Measurements from ENCODE around the gene CORO2B. TPM values are rescaled to one million over a fixed set of nuclear protein-coding genes. Genes with fewer than 3 reads are reported as not detected.
A peak's percentile ranks its signal among the peaks of the same experiment; 100 is the strongest.

CORO2B gene
- total RNA-seq, 2 donors from 2014 or later: not detected

DNA sequence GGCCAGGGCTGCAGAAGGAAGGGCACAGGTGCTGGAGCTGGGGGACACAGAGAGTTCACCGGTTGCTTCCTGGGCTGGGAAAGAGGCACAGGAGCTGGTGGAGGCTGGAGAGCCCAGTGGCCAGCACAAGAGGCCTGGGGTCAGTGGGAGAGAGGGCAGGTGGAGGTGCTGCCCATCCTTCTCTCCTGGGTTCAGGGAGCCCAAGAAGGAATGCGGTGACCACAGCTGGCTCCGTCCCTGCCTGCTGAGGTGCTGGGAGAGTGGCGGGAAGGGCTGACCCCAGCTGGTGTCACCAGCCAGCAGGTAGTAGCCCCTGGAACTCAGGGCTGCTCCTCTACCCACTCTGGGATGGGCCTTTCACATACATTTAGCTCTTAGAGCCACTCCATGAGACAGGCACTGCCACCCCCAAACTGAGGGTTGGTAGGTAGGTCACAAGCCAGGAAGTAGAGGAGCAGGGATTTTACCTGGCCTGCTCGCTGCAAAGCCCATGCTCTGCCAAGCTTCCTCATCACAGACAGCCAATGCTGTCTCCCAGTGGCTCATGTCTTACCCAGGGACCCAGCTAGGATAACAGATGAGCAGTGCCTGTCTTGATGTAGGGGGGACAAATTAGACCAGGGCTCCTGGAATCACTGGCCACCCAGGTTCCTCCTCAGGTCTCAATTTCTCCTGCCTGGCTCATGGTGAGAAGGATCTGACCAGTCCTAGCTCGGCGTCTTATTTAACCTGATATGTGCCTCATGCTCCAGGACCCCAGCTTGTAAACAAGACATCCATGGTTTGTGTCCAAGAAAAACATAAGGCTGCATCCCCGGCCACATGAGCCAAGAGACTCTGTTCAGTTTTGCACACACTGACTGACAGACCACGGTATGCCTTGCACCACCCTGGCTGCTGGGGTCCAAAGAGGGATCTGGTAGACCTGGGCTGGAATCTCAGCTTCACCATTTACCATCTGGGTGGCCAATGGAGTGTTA lies 119.2 kb downstream of the CORO2B start:
- H3K4me3 Mint-ChIP-seq: no peak overlapping the region

DNA sequence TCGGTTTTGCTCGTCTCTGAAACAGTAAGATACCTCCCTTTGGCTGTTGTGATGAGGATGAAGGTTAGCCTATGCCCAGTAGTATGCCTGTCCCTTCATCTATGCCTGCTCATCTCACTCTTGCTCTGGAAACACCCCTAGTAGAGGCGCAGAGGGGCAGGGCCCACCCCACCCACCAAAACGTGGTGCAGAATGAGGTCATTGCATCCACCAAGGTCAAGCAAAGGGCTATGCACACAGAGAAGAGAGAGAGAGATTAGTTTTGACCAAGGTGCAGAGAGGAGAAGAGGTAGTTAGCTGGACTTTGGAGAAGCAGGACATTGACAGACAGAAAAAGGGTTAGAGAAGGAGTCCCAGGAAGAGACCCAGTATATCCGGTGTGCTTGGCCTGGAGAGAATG lies 119.9 kb downstream of the CORO2B start:
- H3K4me3 Mint-ChIP-seq: no peak overlapping the region
- ATAC-seq (no peak), DNase-seq (ENCODE audit: low spot score) (no peak)
- no peaks in the 10 kb centered on the region for H3K9me3 Mint-ChIP-seq
- H3K4me1 Mint-ChIP-seq (ENCODE audit: low read depth in 2 of 2): no peaks in the 10 kb centered on the region
- no peaks in the 10 kb centered on the region for H3K36me3 Mint-ChIP-seq
- peaks cover 0 to 6% of the 10 kb centered on the region in 2 donors for H3K27me3 Mint-ChIP-seq
- H3K27ac Mint-ChIP-seq: no peak overlapping the region

More for the DNA sequence above, 119.2 kb downstream of the CORO2B start:
- Mint-ChIP-seq H3K36me3 (no peaks in the 10 kb centered on the region), H3K27ac (no peak overlapping the region), H3K9me3 (no peaks in the 10 kb centered on the region), H3K27me3 (peaks cover 4 to 7% of the 10 kb centered on the region in 2 donors), H3K4me1 (ENCODE audit: low read depth in 2 of 2) (peaks cover 2 to 3% of the 10 kb centered on the region in 2 donors)
- ATAC-seq (peak in 1 of 2 donors; percentile 30), DNase-seq (ENCODE audit: low spot score) (no peak)

DNA sequence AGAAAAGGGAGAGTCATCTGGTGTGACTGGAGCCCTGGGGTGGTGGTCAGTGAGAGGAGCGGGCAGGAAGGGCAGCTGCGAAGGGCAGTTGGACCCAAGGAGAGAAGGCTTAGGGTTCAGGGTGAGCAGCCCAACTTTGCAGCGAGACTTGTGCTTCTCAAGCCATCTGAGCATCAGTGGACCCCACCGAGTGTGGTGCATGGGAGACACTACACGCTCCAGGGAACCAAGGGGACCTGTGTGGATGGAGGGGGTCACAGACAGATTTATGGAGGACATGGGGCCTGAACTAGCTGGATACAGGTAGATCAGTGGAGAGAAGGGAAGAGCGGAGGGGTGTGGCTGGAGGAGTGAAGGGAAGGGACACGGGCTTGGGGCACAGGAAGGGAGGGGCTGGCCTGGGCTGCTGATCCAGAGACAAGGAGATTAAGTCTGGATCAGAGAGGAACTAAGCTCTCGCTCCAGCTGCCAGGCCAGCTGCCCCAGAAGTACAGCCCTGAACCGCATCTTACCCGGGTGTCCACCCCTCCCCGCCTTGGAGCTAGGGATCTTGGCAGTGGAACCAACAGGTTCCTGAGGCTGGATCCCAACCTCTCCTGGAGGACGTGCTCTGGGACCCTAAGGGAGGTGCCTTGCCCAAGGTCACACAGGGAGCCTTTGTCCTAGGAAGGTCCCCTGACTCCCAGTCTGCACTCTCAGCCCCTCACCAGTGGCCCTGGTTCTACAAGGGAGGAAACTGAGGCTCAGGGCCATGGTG lies 120.5 kb downstream of the CORO2B start:
- no peak for ATAC-seq
- DNase-seq (ENCODE audit: low spot score): no peak
- H3K4me3 Mint-ChIP-seq: no peak overlapping the region
- H3K9me3 Mint-ChIP-seq: no peaks in the 10 kb centered on the region
- H3K27ac Mint-ChIP-seq: no peak overlapping the region
- H3K36me3 Mint-ChIP-seq: no peaks in the 10 kb centered on the region
- H3K4me1 Mint-ChIP-seq (ENCODE audit: low read depth in 2 of 2): no peaks in the 10 kb centered on the region
- peaks cover 0 to 6% of the 10 kb centered on the region in 2 donors for H3K27me3 Mint-ChIP-seq

DNA sequence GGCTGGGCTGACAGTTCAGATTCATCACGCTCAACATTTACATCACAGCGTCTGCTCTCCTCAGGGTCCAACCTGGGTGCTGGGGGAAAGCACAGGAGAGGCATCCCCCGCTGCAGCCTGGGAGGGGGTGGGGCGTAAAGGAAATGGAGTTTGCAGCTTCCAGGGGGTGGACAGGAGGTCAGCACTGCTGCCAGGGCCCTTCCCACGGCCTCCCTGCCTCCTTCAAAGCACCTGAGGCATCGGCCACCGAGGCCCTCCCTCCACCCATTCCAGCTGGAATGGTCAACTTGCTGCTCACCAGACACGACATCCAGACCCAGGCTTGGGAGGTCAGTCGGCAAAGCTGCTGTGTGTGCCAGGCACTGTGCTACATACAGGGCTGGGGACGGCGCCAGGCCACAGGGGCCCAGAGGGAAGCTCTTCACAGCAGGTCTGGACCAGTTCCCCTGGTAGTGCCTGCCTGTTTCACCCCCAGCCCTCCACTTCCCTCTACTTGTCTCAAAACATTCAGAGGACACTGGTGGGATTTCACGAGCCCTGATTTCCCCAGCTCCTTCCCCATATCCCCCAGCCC lies 121.2 kb downstream of the CORO2B start:
- H3K27me3 Mint-ChIP-seq: peaks cover 0 to 6% of the 10 kb centered on the region in 2 donors
- H3K9me3 Mint-ChIP-seq: no peaks in the 10 kb centered on the region
- ATAC-seq (no peak), DNase-seq (ENCODE audit: low spot score) (no peak)
- H3K27ac Mint-ChIP-seq: no peak overlapping the region
- H3K4me1 Mint-ChIP-seq (ENCODE audit: low read depth in 2 of 2): no peaks in the 10 kb centered on the region
- no peaks in the 10 kb centered on the region for H3K36me3 Mint-ChIP-seq
- H3K4me3 Mint-ChIP-seq: no peak overlapping the region

DNA sequence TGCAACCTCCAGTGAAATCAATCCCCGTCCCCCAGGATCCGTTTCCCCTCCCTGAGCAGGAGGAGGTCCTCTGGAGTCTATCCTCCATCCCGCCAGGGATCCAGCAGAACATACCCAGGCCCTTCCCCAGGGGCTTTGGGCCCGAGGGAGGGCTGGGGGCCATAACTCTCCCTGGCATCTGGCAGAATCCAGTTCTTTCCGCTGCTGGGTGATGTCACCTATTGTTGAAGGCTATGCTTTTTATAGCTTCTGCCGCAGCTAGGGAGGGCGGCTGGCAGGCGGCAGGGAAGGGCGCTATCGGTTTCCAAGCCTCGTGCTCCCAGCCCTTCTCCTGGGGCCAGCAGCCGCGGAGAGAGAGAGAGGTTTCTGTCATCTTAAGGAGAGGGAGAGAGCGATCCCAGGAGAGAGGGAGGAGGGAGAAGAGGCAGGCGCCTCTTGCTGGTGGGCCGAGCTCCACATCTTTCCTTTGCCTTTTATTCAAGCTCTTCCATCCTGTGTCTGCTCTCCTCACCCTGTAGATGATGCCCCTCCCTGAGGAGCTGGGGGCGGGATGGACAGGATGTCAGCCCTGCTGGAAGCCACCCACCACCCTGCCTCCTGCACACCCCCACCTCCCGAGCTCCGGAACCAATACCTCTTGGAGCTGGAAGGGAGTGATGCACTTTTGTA lies 121.8 kb downstream of the CORO2B start:
- ATAC-seq (no peak), DNase-seq (ENCODE audit: low spot score) (no peak)
- H3K4me1 Mint-ChIP-seq (ENCODE audit: low read depth in 2 of 2): no peaks in the 10 kb centered on the region
- no peak overlapping the region for H3K4me3 Mint-ChIP-seq
- peaks cover 0 to 6% of the 10 kb centered on the region in 2 donors for H3K27me3 Mint-ChIP-seq
- no peaks in the 10 kb centered on the region for H3K9me3 Mint-ChIP-seq
- H3K27ac Mint-ChIP-seq: no peak overlapping the region
- no peaks in the 10 kb centered on the region for H3K36me3 Mint-ChIP-seq

DNA sequence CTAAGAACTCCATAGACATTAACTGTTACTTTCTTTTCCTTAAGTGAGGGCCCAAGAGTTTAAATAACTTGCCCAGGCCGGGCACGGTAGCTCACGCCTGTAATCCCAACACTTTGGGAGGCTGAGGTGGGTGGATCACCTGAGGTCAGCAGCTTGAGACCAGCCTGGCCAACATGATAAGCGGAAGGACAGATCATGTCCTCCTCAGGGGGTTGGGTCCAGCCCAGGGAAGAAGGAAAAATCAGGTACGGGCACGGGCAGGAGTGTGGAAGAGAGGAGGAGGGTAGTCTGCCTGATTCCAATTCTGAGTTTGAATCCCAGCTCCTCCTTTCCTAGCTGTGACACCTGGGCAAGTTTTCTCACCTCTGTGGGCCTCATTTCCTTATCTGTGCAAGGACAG lies 123.1 kb downstream of the CORO2B start:
- no peak for ATAC-seq
- H3K27me3 Mint-ChIP-seq: peaks cover 7 to 11% of the 10 kb centered on the region in 2 donors
- no peaks in the 10 kb centered on the region for H3K9me3 Mint-ChIP-seq
- no peaks in the 10 kb centered on the region for H3K36me3 Mint-ChIP-seq
- no peak overlapping the region for H3K27ac Mint-ChIP-seq
- no peak overlapping the region for H3K4me3 Mint-ChIP-seq
- DNase-seq (ENCODE audit: low spot score): no peak
- no peaks in the 10 kb centered on the region for H3K4me1 Mint-ChIP-seq (ENCODE audit: low read depth in 2 of 2)

DNA sequence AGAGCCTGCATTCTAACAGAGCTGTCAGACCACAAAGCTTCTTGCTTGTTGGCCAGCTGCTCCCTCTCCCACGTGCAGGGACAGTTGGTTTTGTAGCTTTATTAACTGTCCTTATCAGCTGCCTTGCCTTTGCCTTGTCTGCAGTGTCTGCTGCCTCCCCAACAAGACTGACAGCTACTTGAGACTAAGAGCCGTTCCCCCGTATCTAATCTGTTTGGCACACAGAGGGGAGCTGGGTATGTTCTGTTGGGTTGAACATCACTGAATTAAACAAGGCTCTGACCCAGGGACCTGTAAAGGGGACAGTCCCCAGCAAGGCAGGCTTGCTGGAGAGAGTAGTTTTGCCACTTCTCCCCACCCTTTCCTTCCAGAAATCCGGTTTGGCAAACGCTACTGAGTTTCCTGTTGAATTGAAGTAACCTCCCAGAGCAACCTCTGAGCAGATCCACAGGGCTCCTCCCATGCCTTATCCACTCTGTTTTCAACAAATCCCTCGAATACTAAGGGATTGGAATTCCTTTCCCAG lies 125.8 kb downstream of the CORO2B start:
- Mint-ChIP-seq H3K27me3 (peaks cover 6 to 14% of the 10 kb centered on the region in 2 donors), H3K4me1 (ENCODE audit: low read depth in 2 of 2) (no peaks in the 10 kb centered on the region), H3K36me3 (no peaks in the 10 kb centered on the region), H3K4me3 (no peak overlapping the region), H3K27ac (no peak overlapping the region), H3K9me3 (no peaks in the 10 kb centered on the region)
- ATAC-seq: no peak
- DNase-seq (ENCODE audit: low spot score): no peak

DNA sequence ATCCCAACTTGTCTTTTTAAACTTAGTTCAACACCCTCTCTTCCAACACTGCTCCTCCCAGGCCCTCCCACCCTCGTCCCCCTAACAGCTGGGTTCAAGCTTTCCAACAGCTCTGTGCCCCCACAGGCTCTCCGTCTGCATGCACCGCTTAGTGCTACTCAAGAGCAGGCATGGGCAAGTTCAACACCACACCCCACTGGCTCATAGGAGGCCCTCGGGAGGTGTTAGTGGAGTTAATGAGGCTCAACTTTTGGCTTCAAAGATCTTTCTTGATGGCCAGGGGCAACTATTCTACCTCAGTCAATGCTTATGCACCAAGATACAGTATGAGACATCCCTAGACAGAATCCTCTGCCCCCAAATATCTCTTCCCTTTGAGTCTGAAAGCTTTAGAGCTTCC lies 127.5 kb downstream of the CORO2B start:
- Mint-ChIP-seq H3K27me3 (peaks cover 6 to 14% of the 10 kb centered on the region in 2 donors), H3K4me3 (no peak overlapping the region), H3K9me3 (no peaks in the 10 kb centered on the region), H3K36me3 (no peaks in the 10 kb centered on the region), H3K4me1 (ENCODE audit: low read depth in 2 of 2) (no peaks in the 10 kb centered on the region), H3K27ac (no peak overlapping the region)
- DNase-seq (ENCODE audit: low spot score): no peak
- no peak for ATAC-seq

DNA sequence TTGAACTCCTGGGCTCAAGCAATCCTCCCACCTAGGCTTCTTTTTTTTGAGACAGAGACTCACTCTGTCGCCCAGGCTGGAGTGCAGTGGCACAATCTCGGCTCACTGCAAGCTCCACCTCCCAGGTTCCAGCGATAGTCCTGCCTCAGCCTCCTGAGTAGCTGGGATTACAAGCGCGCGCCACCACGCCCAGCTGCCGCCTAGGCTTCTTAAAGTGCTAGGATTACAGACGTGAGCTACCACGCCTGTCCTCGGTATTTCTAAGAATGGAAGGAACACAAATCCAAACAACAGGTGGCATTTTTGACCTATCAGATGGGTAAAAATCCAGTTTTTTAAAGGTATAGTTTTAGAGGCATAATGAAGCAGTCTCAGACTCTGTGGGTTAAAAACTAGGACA lies 128.1 kb downstream of the CORO2B start:
- peaks cover 6 to 14% of the 10 kb centered on the region in 2 donors for H3K27me3 Mint-ChIP-seq
- no peaks in the 10 kb centered on the region for H3K4me1 Mint-ChIP-seq (ENCODE audit: low read depth in 2 of 2)

DNA sequence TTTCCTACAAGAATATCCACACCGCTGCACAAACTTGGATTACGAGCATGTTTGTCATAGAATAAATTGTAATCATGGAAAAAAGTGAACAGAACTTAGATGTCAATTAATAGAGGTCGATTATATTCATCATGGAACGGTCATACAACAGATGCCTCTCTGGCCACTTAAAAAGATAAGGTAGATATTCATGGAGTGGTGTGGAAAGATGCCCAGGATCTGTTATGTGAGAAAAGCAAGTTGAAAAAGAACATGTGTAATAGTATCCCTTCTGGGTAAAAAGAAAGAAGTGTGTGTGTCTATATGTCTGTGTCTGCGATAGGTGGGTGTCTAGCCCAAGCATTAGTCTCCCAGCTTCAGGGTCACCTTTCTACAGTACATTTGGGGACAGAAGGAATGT lies 128.6 kb downstream of the CORO2B start:
- H3K27me3 Mint-ChIP-seq: peaks cover 6 to 14% of the 10 kb centered on the region in 2 donors
- DNase-seq (ENCODE audit: low spot score): no peak
- no peaks in the 10 kb centered on the region for H3K9me3 Mint-ChIP-seq

More for the DNA sequence above, 128.1 kb downstream of the CORO2B start:
- ATAC-seq: no peak
- Mint-ChIP-seq H3K9me3 (no peaks in the 10 kb centered on the region), H3K36me3 (no peaks in the 10 kb centered on the region), H3K27ac (no peak overlapping the region), H3K4me3 (no peak overlapping the region)
- DNase-seq (ENCODE audit: low spot score): no peak

DNA sequence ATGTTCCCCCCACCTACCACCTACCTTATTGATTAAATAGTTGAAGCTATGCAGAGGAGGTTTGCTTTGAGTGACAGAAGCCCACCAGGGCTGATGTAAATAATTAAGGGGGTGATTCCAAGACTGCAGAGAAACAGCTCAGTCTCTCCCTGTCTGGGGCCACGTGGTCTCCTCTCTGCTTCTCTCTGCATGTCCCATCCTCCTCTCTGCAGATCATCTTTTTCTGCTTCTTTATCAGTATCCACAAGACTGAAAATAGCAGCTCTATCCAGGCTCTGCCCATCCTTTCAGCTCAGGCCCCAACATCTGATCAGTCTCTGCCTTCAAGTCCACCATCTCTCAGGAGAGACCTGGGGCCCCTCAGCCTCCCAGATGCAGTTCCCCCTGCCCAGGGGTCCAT lies 131.1 kb downstream of the CORO2B start:
- DNase-seq (ENCODE audit: low spot score) (no peak), ATAC-seq (no peak)
- H3K4me3 Mint-ChIP-seq: no peak overlapping the region
- no peaks in the 10 kb centered on the region for H3K36me3 Mint-ChIP-seq
- peaks cover 9 to 14% of the 10 kb centered on the region in 2 donors for H3K27me3 Mint-ChIP-seq
- H3K9me3 Mint-ChIP-seq: no peaks in the 10 kb centered on the region
- no peaks in the 10 kb centered on the region for H3K4me1 Mint-ChIP-seq (ENCODE audit: low read depth in 2 of 2)
- no peak overlapping the region for H3K27ac Mint-ChIP-seq

More for the DNA sequence above, 128.6 kb downstream of the CORO2B start:
- ATAC-seq: no peak
- no peak overlapping the region for H3K4me3 Mint-ChIP-seq
- H3K36me3 Mint-ChIP-seq: no peaks in the 10 kb centered on the region
- no peak overlapping the region for H3K27ac Mint-ChIP-seq
- H3K4me1 Mint-ChIP-seq (ENCODE audit: low read depth in 2 of 2): no peaks in the 10 kb centered on the region

DNA sequence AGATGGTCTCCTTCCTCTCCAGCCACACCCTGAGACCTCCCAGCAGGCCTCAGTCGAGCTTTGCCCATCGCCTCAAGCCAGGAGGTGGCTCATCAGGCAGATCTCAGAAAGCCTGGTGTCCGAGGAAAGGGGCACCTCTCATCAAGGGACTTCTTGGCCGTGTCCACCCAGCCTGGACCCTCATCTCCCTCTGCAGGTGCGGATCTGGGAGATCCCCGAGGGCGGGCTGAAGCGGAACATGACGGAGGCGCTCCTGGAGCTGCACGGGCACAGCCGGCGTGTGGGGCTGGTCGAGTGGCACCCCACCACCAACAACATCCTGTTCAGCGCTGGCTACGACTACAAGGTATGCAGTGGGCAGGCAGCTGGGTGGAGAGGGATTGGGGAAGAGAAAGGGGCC lies 131.7 kb downstream of the CORO2B start:
- H3K4me3 Mint-ChIP-seq: no peak overlapping the region
- H3K9me3 Mint-ChIP-seq: no peaks in the 10 kb centered on the region
- H3K27ac Mint-ChIP-seq: no peak overlapping the region
- H3K36me3 Mint-ChIP-seq: no peaks in the 10 kb centered on the region
- ATAC-seq (no peak), DNase-seq (ENCODE audit: low spot score) (no peak)
- H3K4me1 Mint-ChIP-seq (ENCODE audit: low read depth in 2 of 2): no peaks in the 10 kb centered on the region
- H3K27me3 Mint-ChIP-seq: peaks cover 9 to 14% of the 10 kb centered on the region in 2 donors

DNA sequence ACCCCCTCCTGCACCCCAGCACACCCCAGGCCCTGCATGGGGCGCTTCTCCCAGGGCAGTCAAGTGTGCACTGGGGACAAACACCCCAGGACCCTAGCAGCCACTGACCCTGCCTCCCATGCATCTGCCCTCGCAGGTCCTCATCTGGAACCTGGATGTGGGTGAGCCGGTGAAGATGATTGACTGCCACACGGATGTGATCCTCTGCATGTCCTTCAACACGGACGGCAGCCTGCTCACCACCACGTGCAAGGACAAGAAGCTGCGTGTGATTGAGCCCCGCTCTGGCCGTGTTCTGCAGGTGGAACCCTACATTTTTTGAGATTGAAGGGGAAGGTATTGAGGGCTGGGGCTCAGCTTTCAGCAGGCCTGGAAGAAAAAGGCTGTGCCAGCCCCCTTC lies 132.6 kb downstream of the CORO2B start:
- Mint-ChIP-seq H3K9me3 (no peaks in the 10 kb centered on the region), H3K27ac (no peak overlapping the region), H3K36me3 (no peaks in the 10 kb centered on the region), H3K4me3 (no peak overlapping the region), H3K27me3 (peaks cover 9 to 18% of the 10 kb centered on the region in 2 donors), H3K4me1 (ENCODE audit: low read depth in 2 of 2) (no peaks in the 10 kb centered on the region)
- ATAC-seq (no peak), DNase-seq (ENCODE audit: low spot score) (no peak)

All from natural killer cell treated with Interleukin-12 subunit alpha and Interleukin-12 subunit beta and Interleukin-15 and Interleukin-18, amount 100 ng/mL, for 72 hours (primary cell).